ENCODE results near the gene TARS1. TPM values are rescaled to one million over a fixed set of nuclear protein-coding genes. Genes with fewer than 3 reads are reported as not detected.

Gene TARS1
- total and polyA plus RNA-seq, 2 of the 13 experiments (the other 11 are each of a cell fraction or from before 2014, with no cell fraction given) = 77.0 to 184 TPM

- TF ChIP-seq, protein P1, sequence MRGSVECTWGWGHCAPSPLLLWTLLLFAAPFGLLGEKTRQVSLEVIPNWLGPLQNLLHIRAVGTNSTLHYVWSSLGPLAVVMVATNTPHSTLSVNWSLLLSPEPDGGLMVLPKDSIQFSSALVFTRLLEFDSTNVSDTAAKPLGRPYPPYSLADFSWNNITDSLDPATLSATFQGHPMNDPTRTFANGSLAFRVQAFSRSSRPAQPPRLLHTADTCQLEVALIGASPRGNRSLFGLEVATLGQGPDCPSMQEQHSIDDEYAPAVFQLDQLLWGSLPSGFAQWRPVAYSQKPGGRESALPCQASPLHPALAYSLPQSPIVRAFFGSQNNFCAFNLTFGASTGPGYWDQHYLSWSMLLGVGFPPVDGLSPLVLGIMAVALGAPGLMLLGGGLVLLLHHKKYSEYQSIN (CRISPR knock-in tag; IDR thresholded peaks at IDR 0.05; ENCODE audit: borderline replicate concordance) = no peak
- TF ChIP-seq, protein P2, sequence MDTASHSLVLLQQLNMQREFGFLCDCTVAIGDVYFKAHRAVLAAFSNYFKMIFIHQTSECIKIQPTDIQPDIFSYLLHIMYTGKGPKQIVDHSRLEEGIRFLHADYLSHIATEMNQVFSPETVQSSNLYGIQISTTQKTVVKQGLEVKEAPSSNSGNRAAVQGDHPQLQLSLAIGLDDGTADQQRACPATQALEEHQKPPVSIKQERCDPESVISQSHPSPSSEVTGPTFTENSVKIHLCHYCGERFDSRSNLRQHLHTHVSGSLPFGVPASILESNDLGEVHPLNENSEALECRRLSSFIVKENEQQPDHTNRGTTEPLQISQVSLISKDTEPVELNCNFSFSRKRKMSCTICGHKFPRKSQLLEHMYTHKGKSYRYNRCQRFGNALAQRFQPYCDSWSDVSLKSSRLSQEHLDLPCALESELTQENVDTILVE (CRISPR knock-in tag; IDR thresholded peaks at IDR 0.05) = no peak
- TF ChIP-seq SOX5 (CRISPR knock-in tag; IDR thresholded peaks at IDR 0.05; ENCODE audit: borderline replicate concordance) (peak; percentile 76; the same call in 1 of the 2 replicates), AKAP8 (CRISPR knock-in tag; IDR thresholded peaks at IDR 0.05) (no peak), ZBTB20 (CRISPR knock-in tag; IDR thresholded peaks at IDR 0.05; ENCODE audit: borderline replicate concordance, low read depth) (peak; percentile 51; the same call in 1 of the 2 replicates), NFKB2 (CRISPR knock-in tag; IDR thresholded peaks at IDR 0.05; ENCODE audit: borderline replicate concordance) (no peak), ZNF747 (CRISPR knock-in tag; IDR thresholded peaks at IDR 0.05; ENCODE audit: borderline replicate concordance) (no peak), FOXK2 (IDR thresholded peaks at IDR 0.05) (no peak), HNF4A (CRISPR knock-in tag; IDR thresholded peaks at IDR 0.05) (peak; percentile 57), ZNF607 (CRISPR knock-in tag; IDR thresholded peaks at IDR 0.05; ENCODE audit: borderline replicate concordance) (no peak), SIN3A (IDR thresholded peaks at IDR 0.05; ENCODE audit: borderline replicate concordance, low read depth, low read length) (no peak), U2AF2 (IDR thresholded peaks at IDR 0.05; ENCODE audit: low read depth, low read length) (no peak), YEATS4 (CRISPR knock-in tag; IDR thresholded peaks at IDR 0.05; ENCODE audit: borderline replicate concordance) (no peak), SKIL (CRISPR knock-in tag; IDR thresholded peaks at IDR 0.05; ENCODE audit: borderline replicate concordance) (no peak), SOX13 (IDR thresholded peaks at IDR 0.05) (0 out of 2 replicates have a peak, but pooled peaks have one; percentile 31), SOX13 (CRISPR knock-in tag; conservative IDR thresholded peaks at IDR 0.05 in 1 of 2, IDR thresholded peaks at IDR 0.05 in 1 of 2) (peak in 1 of 2 experiments; percentile 86; a peak in 2 of 4 replicates), SMAD1 (CRISPR knock-in tag; IDR thresholded peaks at IDR 0.05; ENCODE audit: borderline replicate concordance, low read depth) (no peak), RXRB (CRISPR knock-in tag; IDR thresholded peaks at IDR 0.05; ENCODE audit: borderline replicate concordance) (peak; percentile 64; the same call in 1 of the 2 replicates), ZNF296 (CRISPR knock-in tag; conservative IDR thresholded peaks at IDR 0.05) (no peak), MAX (IDR thresholded peaks at IDR 0.05) (no peak), RNF2 (conservative IDR thresholded peaks at IDR 0.05; ENCODE audit: low read depth) (no peak), CEBPZ (IDR thresholded peaks at IDR 0.05; ENCODE audit: low read length) (no peak), GPN1 (CRISPR knock-in tag; IDR thresholded peaks at IDR 0.05; ENCODE audit: borderline replicate concordance) (no peak), ZNF546 (CRISPR knock-in tag; conservative IDR thresholded peaks at IDR 0.05) (no peak)
Measured at GRCh38 chr5:33432656-33433055, 8.1 kb upstream of the TARS1 start (continued).
